Mammary epithelial cell (primary cell): ENCODE data around the gene POLDIP3.

Experiments
- CTCF ChIP-seq, 2 donors: IDR thresholded peaks in 1 of 2; conservative IDR thresholded peaks in 1 of 2; 2 replicates each; pipeline ENCODE4 v1.5.1; 2011 to 2012; ENCODE audit warnings: inconsistent platforms in 2 of 2, low read length in 2 of 2, mild to moderate bottlenecking in 2 of 2, control low read depth in 1 of 2, low read depth in 1 of 2; ENCODE audit not compliant: insufficient read depth in 1 of 2; ENCODE audit errors: extremely low read depth in 1 of 2
- EZH2 ChIP-seq: IDR thresholded peaks from 2 replicates; pipeline ENCODE4 v1.6.1; 2012; ENCODE audit warnings: low read length, inconsistent platforms, borderline replicate concordance

- TF ChIP-seq CTCF (conservative IDR thresholded peaks at IDR 0.05 in 1 of 2, IDR thresholded peaks at IDR 0.05 in 1 of 2; ENCODE audit: extremely low read depth in 1 of 2, insufficient read depth in 1 of 2, low read depth in 1 of 2, low read length in 2 of 2) = no peak
- no peak for TF ChIP-seq EZH2
Measured at GRCh38 chr22:42611051-42611450, 3.6 kb downstream of the POLDIP3 start.
